ENCODE results near the gene ELL.
A peak's percentile ranks its signal among the peaks of the same experiment; 100 is the strongest.

Gene ELL

DNA sequence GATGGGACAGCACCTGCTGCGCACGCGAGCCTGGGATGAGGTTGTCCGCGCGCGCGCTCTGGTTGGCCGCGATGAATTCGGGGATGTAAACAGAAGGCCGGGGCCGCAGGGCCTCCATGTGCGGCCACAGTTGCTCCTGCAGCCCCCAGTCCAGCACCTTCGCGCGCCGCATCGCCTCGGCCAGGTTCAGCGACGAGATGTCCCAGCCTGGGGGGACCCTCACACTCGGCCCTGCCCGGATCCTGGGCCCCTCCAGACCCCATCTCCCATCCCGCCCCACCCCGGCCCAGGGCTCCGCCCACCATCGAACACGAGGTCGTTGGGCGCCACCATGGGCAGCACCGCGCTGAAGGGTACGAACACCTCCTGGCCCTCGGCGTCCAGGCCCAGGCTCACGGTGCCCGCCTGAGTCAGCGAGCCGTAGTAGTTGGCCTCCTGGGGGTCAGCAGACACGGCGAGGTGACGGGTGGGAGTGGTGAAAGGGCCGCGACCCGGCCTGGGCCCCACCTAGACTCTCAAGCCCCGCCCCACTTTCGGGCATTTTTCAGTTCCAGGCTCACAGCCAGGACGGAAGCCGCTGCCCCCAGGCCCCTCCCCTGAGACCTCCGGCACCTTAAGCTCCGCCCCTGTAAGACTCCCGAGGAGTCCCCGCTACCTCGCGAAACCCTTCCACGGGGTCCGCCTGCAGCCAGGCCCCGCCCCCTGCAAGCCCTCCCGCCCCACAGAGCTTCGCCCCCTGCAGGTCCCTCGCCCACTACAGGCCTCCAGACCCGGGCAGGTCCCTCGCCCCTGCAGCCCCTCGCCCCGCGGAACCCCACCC, 85.0 kb downstream of the ELL start:
- ATAC-seq, result peak; percentile 57
- TF ChIP-seq, protein P1, sequence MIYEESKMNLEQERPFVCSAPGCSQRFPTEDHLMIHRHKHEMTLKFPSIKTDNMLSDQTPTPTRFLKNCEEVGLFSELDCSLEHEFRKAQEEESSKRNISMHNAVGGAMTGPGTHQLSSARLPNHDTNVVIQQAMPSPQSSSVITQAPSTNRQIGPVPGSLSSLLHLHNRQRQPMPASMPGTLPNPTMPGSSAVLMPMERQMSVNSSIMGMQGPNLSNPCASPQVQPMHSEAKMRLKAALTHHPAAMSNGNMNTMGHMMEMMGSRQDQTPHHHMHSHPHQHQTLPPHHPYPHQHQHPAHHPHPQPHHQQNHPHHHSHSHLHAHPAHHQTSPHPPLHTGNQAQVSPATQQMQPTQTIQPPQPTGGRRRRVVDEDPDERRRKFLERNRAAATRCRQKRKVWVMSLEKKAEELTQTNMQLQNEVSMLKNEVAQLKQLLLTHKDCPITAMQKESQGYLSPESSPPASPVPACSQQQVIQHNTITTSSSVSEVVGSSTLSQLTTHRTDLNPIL (CRISPR knock-in tag; IDR thresholded peaks at IDR 0.05; ENCODE audit: low read depth), result no peak
- TF ChIP-seq, protein P2, sequence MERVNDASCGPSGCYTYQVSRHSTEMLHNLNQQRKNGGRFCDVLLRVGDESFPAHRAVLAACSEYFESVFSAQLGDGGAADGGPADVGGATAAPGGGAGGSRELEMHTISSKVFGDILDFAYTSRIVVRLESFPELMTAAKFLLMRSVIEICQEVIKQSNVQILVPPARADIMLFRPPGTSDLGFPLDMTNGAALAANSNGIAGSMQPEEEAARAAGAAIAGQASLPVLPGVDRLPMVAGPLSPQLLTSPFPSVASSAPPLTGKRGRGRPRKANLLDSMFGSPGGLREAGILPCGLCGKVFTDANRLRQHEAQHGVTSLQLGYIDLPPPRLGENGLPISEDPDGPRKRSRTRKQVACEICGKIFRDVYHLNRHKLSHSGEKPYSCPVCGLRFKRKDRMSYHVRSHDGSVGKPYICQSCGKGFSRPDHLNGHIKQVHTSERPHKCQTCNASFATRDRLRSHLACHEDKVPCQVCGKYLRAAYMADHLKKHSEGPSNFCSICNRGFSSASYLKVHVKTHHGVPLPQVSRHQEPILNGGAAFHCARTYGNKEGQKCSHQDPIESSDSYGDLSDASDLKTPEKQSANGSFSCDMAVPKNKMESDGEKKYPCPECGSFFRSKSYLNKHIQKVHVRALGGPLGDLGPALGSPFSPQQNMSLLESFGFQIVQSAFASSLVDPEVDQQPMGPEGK (CRISPR knock-in tag; IDR thresholded peaks at IDR 0.05; ENCODE audit: borderline replicate concordance), result no peak; the same call in 1 of the 2 replicates
- TF ChIP-seq TCF4 (CRISPR knock-in tag; IDR thresholded peaks at IDR 0.05; ENCODE audit: borderline replicate concordance) (no peak), ZNF8 (CRISPR knock-in tag; IDR thresholded peaks at IDR 0.05) (no peak), ZFP3 (CRISPR knock-in tag; IDR thresholded peaks at IDR 0.05) (no peak), GLIS3 (CRISPR knock-in tag; IDR thresholded peaks at IDR 0.05) (no peak), TOX (CRISPR knock-in tag; IDR thresholded peaks at IDR 0.05; ENCODE audit: borderline replicate concordance) (no peak)

DNA sequence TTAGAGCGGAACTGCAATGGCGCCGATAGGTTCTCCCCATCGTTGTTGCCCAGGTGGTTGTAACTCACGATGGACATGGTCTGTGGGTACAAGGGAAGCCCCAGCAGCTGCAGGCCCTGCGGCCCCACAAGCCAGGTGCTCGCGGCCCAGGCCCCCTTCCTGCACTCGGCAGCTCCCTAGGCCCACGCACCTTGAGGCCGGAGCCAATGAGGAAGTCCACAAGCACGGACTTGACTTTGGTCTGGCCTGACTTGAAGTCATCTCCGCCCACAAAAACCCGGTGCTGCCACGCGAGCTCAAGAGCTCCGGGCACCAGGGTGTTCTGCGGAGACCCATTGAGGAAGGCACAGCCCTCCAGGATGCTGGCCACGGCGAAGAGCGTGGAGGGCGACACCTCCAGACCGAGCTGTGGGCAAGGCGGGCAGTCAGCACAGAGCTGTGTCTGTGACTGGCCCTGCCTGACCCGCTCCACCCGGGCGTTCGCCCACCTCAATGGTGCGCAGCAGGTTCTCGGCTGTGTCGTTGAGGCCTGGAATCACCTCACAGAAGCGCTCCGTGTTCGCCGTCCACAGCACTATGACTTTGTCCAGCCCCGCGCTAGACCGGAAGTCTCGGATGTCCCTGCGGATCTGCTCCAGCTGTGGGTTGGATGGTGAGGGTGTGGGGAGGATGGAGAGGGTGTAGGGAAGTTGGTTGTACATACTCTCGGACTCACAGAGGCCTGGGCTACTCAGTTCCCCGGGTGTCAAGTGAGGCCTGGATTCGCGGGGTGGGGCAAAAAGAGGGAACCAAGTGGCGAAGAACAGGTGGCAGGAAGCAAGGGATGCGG, 85.8 kb downstream of the ELL start:
- no peak for TF ChIP-seq OSR1 (CRISPR knock-in tag; IDR thresholded peaks at IDR 0.05)
- TF ChIP-seq ISL1 (CRISPR knock-in tag; IDR thresholded peaks at IDR 0.05), result no peak
- no peak for TF ChIP-seq BACH2 (CRISPR knock-in tag; IDR thresholded peaks at IDR 0.05; ENCODE audit: borderline replicate concordance)
- no peak for TF ChIP-seq ZNF8 (CRISPR knock-in tag; IDR thresholded peaks at IDR 0.05)
- no peak for TF ChIP-seq ZFP30 (CRISPR knock-in tag; IDR thresholded peaks at IDR 0.05)
- TF ChIP-seq TOX (CRISPR knock-in tag; IDR thresholded peaks at IDR 0.05; ENCODE audit: borderline replicate concordance), result no peak
- no peak for TF ChIP-seq ZC3H10 (CRISPR knock-in tag; IDR thresholded peaks at IDR 0.05)
- no peak for TF ChIP-seq ESRRG (CRISPR knock-in tag; IDR thresholded peaks at IDR 0.05)
- no peak for TF ChIP-seq GLIS3 (CRISPR knock-in tag; IDR thresholded peaks at IDR 0.05)
- TF ChIP-seq ARNTL (CRISPR knock-in tag; IDR thresholded peaks at IDR 0.05; ENCODE audit: borderline replicate concordance, low read depth), result no peak
- no peak for TF ChIP-seq SNAI2 (CRISPR knock-in tag; IDR thresholded peaks at IDR 0.05)
- TF ChIP-seq, protein P3, sequence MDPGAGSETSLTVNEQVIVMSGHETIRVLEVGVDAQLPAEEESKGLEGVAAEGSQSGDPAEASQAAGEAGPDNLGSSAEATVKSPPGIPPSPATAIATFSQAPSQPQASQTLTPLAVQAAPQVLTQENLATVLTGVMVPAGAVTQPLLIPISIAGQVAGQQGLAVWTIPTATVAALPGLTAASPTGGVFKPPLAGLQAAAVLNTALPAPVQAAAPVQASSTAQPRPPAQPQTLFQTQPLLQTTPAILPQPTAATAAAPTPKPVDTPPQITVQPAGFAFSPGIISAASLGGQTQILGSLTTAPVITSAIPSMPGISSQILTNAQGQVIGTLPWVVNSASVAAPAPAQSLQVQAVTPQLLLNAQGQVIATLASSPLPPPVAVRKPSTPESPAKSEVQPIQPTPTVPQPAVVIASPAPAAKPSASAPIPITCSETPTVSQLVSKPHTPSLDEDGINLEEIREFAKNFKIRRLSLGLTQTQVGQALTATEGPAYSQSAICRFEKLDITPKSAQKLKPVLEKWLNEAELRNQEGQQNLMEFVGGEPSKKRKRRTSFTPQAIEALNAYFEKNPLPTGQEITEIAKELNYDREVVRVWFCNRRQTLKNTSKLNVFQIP (CRISPR knock-in tag; IDR thresholded peaks at IDR 0.05; ENCODE audit: borderline replicate concordance, low read depth), result no peak
- TF ChIP-seq ZNF70 (CRISPR knock-in tag; IDR thresholded peaks at IDR 0.05), result no peak
- no peak for TF ChIP-seq CSDC2 (CRISPR knock-in tag; IDR thresholded peaks at IDR 0.05)
- TF ChIP-seq, protein P4, sequence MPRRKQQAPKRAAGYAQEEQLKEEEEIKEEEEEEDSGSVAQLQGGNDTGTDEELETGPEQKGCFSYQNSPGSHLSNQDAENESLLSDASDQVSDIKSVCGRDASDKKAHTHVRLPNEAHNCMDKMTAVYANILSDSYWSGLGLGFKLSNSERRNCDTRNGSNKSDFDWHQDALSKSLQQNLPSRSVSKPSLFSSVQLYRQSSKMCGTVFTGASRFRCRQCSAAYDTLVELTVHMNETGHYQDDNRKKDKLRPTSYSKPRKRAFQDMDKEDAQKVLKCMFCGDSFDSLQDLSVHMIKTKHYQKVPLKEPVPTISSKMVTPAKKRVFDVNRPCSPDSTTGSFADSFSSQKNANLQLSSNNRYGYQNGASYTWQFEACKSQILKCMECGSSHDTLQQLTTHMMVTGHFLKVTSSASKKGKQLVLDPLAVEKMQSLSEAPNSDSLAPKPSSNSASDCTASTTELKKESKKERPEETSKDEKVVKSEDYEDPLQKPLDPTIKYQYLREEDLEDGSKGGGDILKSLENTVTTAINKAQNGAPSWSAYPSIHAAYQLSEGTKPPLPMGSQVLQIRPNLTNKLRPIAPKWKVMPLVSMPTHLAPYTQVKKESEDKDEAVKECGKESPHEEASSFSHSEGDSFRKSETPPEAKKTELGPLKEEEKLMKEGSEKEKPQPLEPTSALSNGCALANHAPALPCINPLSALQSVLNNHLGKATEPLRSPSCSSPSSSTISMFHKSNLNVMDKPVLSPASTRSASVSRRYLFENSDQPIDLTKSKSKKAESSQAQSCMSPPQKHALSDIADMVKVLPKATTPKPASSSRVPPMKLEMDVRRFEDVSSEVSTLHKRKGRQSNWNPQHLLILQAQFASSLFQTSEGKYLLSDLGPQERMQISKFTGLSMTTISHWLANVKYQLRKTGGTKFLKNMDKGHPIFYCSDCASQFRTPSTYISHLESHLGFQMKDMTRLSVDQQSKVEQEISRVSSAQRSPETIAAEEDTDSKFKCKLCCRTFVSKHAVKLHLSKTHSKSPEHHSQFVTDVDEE (CRISPR knock-in tag; IDR thresholded peaks at IDR 0.05), result no peak
- ATAC-seq, result no peak

DNA sequence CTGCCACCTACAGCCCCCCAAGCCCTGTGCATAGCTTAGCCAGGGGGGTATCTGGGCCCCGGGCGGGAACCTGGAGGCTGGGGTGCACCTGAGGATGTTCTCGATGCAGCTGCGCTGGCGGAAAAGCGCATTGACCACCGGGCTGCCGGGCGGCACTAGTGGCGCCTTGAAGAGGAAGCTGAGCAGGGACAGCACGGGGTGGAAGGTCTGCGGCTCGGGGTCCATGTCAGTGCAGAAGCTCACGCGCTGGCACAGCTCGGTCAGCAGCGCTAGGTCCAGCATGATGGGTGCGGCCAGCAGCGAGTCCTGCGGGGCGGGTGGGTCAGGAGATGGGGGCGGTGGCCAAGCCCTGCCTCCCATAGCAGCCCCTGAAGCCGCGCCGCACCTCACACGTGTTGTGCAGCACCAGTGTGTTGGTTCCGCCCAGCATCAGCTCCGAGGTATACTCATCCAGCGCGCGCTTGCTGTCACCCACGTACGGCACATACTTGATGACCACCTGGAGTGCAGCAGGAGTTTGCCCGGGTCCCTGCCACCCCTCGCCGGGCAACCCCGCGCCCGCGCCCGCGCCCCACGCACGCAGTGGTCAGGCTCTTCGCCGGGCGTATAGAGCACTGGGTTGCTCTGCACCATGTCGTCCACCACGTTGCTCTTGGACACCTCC, 86.6 kb downstream of the ELL start:
- no peak for ATAC-seq
- TF ChIP-seq ZNF70 (CRISPR knock-in tag; IDR thresholded peaks at IDR 0.05), result no peak
- TF ChIP-seq, protein P2 (CRISPR knock-in tag; IDR thresholded peaks at IDR 0.05; ENCODE audit: borderline replicate concordance), result no peak
- TF ChIP-seq ZFP3 (CRISPR knock-in tag; IDR thresholded peaks at IDR 0.05), result no peak
- TF ChIP-seq, protein P4 (CRISPR knock-in tag; IDR thresholded peaks at IDR 0.05), result no peak
- TF ChIP-seq TCF4 (CRISPR knock-in tag; IDR thresholded peaks at IDR 0.05; ENCODE audit: borderline replicate concordance), result no peak
- TF ChIP-seq ARNTL (CRISPR knock-in tag; IDR thresholded peaks at IDR 0.05; ENCODE audit: borderline replicate concordance, low read depth), result no peak
- no peak for TF ChIP-seq SNAI2 (CRISPR knock-in tag; IDR thresholded peaks at IDR 0.05)
- TF ChIP-seq ZC3H10 (CRISPR knock-in tag; IDR thresholded peaks at IDR 0.05), result no peak
- TF ChIP-seq, protein P3 (CRISPR knock-in tag; IDR thresholded peaks at IDR 0.05; ENCODE audit: borderline replicate concordance, low read depth), result no peak

All from SK-N-SH treated with all-trans-retinoic acid at 6 μM for 48 hours (cell line).